Activated CD4-positive, alpha-beta T cell treated with anti-CD3 and anti-CD28 coated beads, Interleukin-2, amount 50 U/mL, for 48 hours (primary cell): ENCODE results near the gene LMCD1.

ENCODE experiments used
- DNase-seq, 2 experiments: peaks; one replicate each; pipeline ENCODE4 v3.0.0-alpha.2; 2020

Gene LMCD1

DNA sequence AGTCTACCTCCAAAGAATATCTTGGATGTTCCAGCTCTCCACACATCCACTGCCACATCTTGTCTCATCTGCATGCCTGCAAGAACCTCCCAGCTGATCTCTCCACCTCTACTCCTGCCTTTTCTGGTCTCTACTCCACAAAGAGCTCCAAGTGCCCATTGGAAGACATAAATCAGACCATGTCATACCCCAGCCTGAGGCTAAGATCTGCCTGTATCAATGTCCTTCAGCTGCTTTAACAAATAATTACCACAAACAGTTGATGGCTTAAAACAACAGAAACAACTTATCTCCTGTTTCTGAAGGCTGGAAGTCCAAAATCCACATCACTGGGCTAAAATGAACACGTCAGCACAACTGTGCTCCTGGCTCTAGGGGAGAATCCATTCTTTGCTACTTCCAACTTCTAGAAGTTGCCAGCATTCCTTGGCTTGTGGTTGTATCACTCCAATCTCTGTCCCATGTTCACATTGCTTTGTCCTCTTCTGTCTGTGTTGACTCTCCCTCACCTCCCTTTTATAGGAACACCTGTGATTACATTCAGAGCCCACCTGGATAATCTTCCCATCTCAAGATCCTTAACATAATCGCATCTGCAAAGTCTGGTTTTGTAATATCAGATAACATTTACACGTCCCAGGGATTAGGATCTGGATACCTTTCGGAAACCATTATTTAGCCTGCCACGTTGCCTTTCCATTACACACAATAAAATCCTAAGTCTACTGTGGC, 17.0 kb upstream of the LMCD1 start:
- DNase-seq: no peak

DNA sequence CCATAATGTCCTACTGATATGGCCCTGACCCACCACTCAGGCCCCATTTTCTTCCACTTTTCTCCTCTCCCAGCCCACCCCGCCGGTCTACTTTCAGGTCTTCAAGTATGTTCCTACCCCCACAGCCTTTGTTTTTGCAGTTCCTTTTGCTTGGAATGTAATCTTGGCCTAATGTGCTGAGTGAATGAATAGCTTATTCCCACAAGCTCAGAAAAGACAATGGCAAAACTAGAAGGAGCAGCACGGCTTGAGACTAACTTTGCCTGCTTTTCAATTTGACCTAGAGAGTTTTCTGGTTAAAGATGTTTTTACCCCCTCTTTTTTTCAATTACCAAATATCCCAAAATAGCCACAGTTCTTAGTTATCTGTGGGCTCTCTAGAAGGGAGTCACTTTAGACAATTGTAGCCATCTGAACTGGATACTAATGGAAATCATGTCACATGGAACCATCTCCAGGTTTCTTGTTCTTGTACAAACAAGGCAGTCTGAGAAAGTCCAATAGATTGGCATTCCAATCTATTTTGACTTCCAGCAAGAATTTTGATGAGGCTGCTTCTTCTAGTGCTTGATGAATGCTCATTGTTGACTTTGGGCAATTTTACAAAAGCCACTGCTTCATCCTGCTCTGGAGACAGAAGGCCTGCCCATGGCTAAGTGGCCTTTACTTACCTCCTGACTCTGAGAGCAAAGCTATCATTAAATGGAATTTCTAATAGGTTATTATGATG, 16.3 kb upstream of the LMCD1 start:
- no peak for DNase-seq

DNA sequence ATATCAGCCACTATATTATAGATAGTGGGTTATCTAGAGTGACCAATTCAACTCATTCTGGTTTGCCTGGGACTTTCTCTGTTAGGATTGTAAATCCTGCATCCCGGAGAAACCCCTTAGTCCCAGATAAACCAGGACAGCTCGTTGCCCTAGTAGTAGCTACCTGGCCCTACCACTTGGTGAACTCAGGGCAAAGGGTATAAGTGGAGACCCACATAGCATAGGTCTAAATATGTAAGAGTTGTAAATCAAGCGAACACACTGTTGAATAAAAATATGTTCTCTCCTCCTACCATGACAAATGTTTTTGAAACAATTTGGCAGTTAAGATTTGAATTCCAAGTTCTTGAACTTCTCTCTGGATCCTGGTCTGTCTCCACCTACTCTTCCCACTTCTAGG, 15.7 kb upstream of the LMCD1 start:
- DNase-seq: no peak

DNA sequence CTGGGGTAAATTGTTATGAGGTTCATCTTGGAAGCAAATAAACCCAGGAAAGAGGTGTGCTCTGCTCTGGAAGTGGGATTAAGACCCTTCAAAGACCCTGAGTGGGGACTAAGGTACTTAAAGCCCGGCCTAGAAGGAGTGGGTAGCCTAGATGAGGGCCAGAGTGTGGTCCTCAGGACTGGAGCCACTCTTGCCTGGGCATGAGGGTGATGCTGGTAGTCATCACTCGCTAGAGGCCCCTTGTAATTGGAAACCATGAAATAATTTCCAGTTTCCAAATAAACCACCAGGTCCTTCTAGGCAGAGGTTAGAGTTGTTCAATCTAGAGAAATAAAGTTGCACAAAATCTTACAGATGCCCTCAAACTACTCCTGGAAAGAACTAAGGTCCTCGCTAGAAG, 15.2 kb upstream of the LMCD1 start:
- no peak for DNase-seq

DNA sequence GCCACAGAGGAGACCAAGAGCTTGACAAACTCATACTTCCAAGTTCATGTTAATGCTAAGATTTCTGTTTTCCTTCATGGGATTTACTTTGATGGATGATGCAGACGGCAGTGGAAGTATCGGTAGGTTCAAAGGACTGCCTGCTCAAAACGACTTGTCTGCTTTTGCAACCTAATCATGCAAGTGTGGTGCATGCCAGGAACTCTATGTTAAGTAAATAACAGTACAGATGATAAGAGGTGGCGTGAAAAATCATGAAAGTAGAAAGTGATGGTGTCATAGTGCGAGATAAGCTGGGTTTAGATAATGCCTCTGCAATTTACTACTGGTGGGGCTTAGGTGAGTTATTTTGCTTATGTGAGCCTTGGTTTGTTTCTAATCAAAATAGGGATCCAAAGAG, 14.7 kb upstream of the LMCD1 start:
- no peak for DNase-seq

DNA sequence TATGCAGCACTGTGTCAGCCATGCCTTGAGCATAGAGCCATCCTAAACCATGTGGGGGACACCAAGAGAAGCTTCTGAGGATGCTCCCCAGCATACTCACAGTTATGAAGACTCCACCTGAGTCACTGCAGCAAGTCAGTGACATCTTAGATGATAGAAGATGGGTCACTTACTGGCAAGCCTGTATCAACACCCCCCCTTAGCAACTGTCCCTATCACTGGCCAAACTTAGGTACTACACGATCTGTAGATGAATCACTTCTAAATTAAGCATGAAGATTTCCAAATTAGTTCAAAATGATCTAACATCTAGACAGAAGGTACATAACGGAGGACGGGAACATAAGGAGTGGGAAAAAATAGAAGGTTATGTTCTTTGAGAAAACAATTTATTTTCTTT, 13.2 kb upstream of the LMCD1 start:
- no peak for DNase-seq

DNA sequence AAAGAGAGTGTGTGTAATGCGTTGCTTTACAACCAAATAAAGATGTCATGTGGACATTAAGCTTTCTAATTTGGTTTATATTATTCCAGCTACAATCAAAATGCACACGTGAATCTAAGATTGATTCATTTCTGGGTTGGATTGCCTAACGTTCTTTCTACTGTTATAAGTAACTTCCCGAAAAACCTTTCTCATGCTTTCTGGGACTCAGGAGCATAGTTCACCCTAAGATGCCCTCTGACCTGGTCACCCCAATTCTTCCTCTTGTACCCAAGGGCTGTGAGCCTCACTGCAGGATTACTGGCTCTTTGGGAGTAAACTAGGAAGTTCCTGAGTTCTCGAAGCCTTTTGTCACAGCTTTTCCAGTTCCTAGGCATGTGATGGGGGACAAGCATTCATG, 12.7 kb upstream of the LMCD1 start:
- no peak for DNase-seq

DNA sequence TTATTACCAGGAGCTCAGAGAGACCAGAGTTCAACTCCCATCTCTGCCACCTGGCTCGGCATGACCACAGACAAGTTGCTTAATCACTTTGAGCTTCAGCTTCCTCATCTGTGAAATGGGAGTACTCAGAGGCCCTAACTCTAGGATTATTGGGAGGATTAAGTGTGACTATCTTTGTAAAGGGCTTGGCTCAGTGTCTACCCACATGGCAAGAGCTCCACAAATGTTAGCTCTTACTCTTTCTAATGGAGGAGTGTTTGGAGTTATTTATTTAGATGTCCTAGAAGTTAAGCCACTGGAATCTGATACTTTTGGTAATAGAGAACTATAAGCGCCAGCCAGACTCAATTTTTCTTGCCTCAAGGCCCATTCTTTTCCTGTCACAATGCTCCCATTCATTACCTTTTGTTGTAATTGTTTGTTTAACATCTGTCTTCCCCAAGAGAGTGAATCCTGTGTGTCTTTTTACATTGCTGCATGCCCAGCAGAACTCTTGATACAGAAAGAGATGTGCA, 12.3 kb upstream of the LMCD1 start:
- DNase-seq: no peak

DNA sequence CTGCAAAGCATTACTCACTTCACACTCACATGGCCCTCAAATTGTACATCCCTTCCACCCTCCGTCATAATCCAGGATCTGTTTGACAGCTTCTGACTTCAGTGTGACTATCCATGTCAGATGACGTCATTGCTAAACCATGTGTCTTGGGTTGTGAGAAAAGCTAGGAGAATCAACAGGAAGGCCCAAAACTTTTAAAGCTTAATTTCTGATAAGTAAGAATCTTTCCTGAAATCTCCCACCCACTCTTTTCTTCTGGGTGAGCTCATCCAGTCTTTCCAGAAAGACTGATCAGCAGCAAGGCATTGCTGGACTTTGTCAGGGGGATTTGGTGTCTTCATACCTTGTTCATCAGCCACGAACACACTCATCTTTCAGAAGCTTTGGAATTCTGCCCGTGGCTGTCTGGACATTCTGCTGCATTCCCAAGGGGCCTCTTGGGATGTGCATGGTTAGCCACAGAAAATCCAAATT, 11.5 kb upstream of the LMCD1 start:
- no peak for DNase-seq

DNA sequence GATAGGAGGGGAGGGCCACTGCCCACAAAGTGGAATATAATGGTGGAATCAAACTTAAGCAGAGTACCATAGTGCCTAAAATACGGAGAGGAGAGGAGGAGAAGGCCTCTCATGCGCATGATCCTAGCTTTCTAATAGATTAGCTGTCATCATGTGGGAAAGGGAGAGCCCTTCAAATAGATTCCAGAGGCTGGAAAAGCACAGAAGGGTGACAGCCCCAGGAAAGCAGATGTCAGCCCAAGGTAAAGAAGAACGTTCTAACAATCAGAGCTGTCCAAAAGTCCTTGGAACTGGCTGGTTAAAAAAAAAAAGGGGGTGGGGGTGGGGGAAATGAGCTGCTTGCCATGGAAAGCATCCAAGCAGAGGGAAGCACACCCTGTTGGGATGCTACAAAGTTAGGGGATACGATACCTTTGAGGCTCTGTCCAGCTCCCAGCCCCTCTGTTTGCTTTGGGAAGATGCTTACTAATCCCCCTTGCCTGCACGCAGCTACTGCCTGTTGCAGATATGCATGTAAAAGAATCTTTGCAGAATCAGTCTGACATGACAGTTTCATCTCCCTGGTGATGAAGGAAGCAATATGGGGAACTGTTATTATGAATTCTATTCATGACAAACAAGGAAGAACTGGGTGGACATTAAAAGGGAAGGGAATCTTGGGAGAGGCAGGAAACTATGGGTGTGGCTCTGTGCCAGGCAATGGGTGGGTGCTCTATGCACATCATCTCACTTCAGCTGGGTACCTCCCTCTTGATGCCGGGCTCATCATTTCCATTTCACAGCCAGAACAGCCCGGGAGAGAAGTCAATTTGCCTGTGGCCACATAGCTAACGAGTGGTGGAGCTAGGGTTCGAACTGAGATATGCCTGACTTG, 10.1 kb upstream of the LMCD1 start:
- no peak for DNase-seq

DNA sequence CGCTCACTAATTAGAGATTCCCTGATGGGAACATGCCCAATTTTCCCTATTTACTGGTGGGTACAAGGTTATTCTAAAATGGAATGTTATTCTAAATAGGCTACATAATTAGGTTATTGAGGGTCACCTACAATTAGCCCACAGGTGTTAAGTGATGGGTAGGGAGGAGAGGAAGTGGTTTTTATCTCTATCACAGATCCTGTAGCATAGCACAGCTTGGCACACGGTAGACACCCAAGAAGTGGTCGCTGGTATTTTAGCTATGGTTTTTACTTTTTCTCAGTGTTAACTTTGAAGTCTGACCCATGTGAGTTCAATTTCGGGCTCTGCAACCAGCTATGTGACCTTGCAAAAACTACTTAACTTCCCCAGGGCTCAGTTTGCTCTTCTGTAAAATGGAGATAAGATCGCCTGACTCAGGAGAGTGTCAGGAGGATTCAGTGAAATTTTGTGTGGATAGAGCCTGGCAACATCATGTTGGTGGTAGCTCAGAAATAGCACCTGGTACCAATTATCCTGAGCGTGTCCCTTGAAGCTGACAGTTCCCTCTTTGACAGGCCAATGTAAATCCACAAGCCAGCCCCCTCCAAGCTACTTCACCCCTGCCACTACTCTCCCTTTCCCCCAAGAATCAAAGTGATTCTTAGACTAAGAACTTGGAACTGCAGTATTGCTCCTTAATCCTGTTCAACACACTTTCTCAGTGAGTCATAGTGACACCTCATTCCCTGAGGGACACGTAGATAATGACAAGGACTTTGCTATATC, 8.7 kb upstream of the LMCD1 start:
- DNase-seq: no peak

DNA sequence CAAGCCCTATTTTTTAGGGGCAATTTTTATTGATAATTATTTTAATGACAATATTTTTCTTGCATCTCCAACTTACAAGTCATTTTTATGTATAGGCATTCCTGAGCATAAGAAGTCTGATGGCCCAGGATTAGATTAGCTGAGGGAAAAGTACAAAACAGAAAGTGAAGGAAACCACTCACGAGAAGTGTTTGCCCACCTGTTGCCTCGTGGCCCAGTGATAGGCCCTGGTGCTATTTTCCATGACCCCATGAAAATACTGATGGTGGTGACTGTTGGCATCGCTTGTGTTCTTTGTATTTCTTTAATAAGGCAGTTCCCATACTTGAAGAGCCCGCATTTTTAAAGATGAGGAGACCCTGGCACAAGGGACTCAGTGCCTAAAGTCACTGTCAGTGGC, 7.9 kb upstream of the LMCD1 start:
- no peak for DNase-seq

DNA sequence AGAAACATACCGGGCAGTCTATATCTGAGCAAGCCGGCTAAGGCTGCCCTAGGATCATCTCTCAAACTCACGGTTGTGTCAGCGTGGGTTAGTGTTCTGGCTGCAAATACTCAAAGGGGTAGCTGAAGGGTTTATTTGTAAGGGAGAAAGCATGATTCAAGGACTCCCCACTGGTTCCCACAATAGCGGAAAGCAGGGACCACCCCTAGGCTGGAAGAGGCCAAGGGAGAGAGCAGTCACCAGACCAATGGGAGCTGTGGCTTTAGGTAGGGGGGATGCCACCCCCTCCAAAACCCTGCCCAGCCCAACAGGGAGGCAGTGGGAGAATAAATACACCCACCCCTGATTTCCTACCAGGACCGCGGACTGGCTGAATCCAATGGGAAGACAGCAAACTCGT, 7.3 kb upstream of the LMCD1 start:
- no peak for DNase-seq

DNA sequence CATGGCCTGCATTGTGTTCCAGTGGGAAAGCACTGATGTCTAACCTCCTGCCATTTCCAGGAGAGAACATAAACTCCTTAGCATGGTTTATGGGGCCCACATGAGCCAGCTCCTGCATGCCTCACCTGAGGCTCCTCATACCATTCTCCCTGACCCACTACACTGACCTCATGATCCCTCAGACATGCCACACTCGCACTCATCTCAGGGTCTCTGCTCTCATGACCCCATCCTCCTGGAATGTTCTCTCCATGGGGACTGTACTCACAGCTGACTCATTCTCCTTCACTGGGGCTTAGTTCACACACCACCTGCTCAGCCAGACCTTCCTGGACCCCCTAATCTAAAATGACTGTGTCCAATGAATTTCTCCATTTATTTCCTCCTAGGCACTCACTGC, 4.0 kb upstream of the LMCD1 start:
- no peak for DNase-seq

DNA sequence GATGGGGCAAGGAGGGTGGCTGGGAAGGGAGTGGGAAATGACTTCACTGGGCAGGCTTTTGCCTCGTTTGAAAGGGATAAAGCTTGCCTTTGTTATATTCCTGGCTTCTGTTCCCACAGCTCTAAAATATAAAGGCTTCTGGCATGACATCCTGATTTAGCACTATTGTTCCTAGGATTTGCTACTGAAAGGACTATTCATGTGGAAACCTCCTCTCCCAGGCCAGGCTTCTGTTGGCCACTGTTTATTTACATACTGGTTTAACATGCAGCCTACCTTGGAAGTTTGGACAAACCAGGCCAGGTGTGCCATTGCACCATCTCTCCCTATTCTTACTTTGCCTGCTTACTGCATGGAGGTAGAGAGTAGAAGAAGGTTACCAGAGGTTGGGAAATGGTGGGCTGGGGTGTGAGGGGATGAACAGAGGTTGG, 2.4 kb upstream of the LMCD1 start:
- DNase-seq: no peak

DNA sequence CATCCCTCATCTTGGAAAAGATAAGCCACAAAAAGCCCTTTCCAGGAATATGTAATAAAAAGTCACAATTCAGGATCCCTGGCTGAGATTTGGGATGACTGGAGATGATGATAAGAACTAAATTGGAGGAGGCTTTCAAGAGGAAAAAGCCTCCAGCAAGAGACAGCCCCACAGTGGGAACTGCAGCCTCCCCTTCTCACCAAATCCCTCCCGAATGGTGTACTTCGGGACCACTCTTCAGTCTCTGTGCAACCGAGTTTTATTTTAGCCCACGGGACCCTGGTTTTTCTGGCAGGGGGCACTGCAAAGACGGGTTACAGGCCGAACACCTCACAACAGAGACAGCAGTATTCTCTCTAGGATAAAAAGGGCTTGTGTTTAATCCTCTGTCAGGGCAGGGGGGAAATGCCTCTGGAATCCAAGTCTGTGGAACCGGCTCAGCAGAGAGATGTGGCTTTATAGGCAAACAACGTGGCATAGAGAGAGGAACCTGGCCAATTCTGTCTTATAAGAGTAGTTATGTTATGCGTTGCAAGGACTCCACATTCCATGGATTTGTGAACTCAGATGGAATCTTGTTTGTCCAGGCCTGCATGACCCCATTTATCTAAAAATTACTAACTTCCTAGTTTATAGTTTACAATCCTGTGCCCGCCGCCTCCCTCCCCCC, 1.2 kb upstream of the LMCD1 start:
- DNase-seq: no peak

DNA sequence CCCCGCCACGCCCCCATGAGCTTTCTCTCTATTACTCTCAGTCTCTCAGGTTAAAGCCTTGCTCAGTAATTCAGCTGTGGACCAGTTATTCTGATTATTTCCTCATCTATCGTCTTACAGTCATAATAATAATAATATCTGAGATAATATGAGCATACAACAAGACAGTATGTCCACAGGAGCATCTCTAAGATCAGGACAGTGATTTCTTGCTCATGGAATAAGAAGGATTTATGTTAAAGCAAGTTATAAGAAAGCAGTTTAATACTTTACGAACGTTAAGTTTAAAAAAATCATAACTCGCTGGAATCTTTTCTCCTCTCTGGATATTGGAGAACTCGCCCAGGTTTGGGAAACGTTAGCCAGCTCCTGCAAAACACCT, 643 bp upstream of the LMCD1 start:
- no peak for DNase-seq

DNA sequence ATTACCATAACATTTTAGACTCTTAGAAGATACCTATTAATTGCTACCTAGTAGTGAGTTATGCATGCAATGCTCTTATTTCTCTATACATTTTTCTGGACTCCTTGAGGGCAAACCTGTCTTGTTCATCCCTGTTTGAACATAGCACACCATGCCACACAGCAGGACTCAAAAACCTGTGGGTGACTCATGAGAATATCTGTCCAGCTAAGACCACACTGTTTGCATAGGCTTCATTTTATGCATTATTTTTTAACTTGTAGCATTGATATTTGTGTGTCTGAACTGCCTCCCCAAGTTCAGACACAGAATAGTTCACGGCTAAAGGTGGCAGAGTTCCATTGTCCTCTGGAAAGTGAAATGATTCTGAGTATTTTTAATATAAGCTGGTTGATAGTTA, 1.8 kb downstream of the LMCD1 start:
- DNase-seq: no peak

DNA sequence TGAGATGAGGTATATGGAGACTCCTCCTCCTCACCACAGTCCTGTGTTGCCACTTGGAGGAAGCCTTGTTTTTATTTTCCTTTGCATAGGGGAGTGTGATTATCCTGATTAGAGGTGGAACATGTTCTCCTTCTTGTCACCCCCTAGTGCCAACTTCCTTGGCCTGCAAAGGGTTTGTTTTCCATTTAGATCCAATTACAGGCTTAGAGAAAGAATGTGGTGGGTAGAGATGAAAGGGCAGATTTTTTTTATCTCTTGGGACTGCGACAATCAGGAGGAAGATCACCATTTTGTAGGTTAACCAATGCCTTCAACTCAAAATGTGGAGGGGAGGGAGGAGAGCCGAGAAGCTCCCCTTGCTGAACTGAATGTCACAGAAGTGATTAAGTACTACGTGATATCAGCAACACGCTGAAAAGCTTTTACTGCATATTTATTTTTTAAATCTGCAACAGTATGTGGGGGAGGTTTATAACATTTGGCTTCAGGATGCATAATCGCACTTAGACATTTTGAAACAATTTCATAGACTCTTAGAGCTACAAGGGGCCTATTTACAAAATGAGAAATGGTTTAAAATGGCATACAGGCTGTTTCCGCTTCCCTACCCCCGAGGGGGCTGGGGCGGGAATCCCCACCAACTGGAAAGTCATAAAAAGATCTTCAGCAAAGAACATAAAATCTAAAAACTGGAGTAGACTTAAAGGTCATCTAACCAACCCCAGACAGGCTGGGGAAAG, 2.4 kb downstream of the LMCD1 start:
- DNase-seq: peak; percentile 21 to 28

DNA sequence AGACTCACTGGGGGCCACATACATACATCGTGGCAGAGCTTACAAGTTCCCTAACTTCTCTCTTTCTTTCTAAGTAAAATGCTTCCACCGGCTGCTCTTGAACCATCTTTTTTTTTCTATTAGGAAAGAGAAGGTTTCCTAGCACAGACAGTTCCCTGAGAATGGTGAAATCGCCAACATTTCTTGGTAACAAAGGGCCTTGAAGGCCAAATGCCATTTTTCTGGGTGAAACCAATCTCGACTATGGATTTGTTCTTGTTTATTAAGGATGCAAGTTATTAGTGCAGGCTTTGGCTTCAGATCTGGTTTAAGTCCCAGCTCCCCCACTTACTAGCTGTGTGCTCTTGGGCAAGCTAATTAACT, 3.0 kb downstream of the LMCD1 start:
- DNase-seq: no peak

DNA sequence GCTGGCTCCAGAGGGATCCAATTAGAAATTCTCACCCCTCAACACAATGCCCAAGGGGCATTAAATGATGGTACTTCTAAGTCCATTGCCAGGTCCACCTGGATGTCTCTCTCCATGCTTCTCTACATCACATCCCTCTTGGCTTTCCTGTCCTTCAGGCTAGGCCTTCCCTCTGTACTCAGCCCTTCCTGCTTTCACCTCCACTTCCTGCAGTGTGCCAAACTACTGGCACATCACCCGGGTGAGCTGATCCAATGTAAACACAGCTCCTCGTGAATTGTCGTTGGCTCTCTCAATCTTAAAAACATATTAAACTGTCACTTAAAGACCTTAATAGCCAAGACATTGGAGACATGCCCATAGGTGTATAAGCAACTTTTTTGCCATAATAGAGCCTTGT, 4.0 kb downstream of the LMCD1 start:
- DNase-seq: no peak
